Colonic mucosa (tissue), 4 donors: ENCODE data around the gene CAMTA1. TPM values are rescaled to one million over a fixed set of nuclear protein-coding genes. Genes with fewer than 3 reads are reported as not detected.

Source experiments
- DNase-seq: peaks from one replicate; pipeline ENCODE4 v3.0.0-alpha.2; 2020
- H3K27ac ChIP-seq: fragments of 200-600 bp; one replicate; pipeline ENCODE4 v1.8.0; 2021
- H3K27me3 ChIP-seq: fragments of 200-600 bp; one replicate; pipeline ENCODE4 v1.8.0; 2021
- H3K36me3 ChIP-seq: fragments of 200-600 bp; one replicate; pipeline ENCODE4 v1.8.0; 2021
- H3K4me1 ChIP-seq: fragments of 200-600 bp; one replicate; pipeline ENCODE4 v1.8.0; 2021; ENCODE audit warnings: mild to moderate bottlenecking
- H3K4me3 ChIP-seq: fragments of 200-600 bp; one replicate; pipeline ENCODE4 v1.8.0; 2021
- H3K9ac ChIP-seq, 2 donors: one replicate each; pipeline ENCODE4 v1.7.0; 2013; ENCODE audit warnings: control low read depth in 2 of 2, low read depth in 2 of 2, low read length in 2 of 2
- H3K9me3 ChIP-seq: fragments of 200-600 bp; one replicate; pipeline ENCODE4 v1.8.0; 2021
- CTCF ChIP-seq: fragments of 200-600 bp; IDR thresholded peaks from one replicate; pipeline ENCODE4 v1.8.0; 2022; ENCODE audit warnings: antibody characterized with exemption, mild to moderate bottlenecking
- intact Hi-C: fragments of 100-400 bp; cut with DNase I; formaldehyde crosslinking; loops from one replicate; pipeline ENCODE4 v1.14.1; 2022
- total RNA-seq, 2 donors: library from RNA; stranded (reverse); fragmentation: NEBNext Ultra II Directional in 1 of 2; extraction: Animal tissue kit (Norgen Biotek cat#: 25700) in 1 of 2; gene quantifications; one replicate each; pipeline ENCODE4 v1.2.1, GENCODE V29; 2021
- donor health status: healthy.
- donor health status: DM: no; HTN: no; CAD: no.
- donor health status: DM: no; HTN: no; CAD: no.

CAMTA1 gene
- total RNA-seq, 2 donors from 2014 or later: 76.8 to 92.8 TPM

- DNase-seq: no peak
Measured at GRCh38 chr1:7429290-7429689, 644.0 kb downstream of the CAMTA1 start.

GRCh38 chr1:7430047-7430608, 644.9 kb downstream of the CAMTA1 start:
- intact Hi-C loops: no loop called here

More at GRCh38 chr1:7429290-7429689, 644.0 kb downstream of the CAMTA1 start:
- Histone ChIP-seq H3K27me3 (no peaks in the 10 kb centered on the region), H3K4me1 (no peaks in the 10 kb centered on the region), H3K27ac (no peak overlapping the region), H3K9me3 (no peaks in the 10 kb centered on the region), H3K9ac (no peak overlapping the region), H3K36me3 (no peaks in the 10 kb centered on the region), H3K4me3 (no peak overlapping the region)
- no peak for TF ChIP-seq CTCF
- intact Hi-C loops: no loop called here

GRCh38 chr1:7430691-7431090, 645.4 kb downstream of the CAMTA1 start:
- H3K4me1 ChIP-seq: no peaks in the 10 kb centered on the region
- no peak overlapping the region for H3K9ac ChIP-seq
- no peak overlapping the region for H3K4me3 ChIP-seq
- no peak for DNase-seq
- H3K27me3 ChIP-seq: no peaks in the 10 kb centered on the region
- TF ChIP-seq CTCF: no peak
- H3K27ac ChIP-seq: no peak overlapping the region
- no peaks in the 10 kb centered on the region for H3K36me3 ChIP-seq
- intact Hi-C loops: no loop called here
- H3K9me3 ChIP-seq: no peaks in the 10 kb centered on the region

More at GRCh38 chr1:7430047-7430608, 644.9 kb downstream of the CAMTA1 start:
- TF ChIP-seq CTCF: no peak
- H3K4me1 ChIP-seq: no peaks in the 10 kb centered on the region
- H3K27ac ChIP-seq: no peak overlapping the region
- H3K9me3 ChIP-seq: no peaks in the 10 kb centered on the region
- H3K9ac ChIP-seq: no peak overlapping the region
- H3K27me3 ChIP-seq: no peaks in the 10 kb centered on the region
- H3K36me3 ChIP-seq: no peaks in the 10 kb centered on the region
- DNase-seq: no peak
- H3K4me3 ChIP-seq: no peak overlapping the region

- Histone ChIP-seq H3K9ac (no peak overlapping the region), H3K27ac (no peak overlapping the region), H3K4me3 (no peak overlapping the region), H3K4me1 (no peaks in the 10 kb centered on the region), H3K36me3 (no peaks in the 10 kb centered on the region), H3K9me3 (no peaks in the 10 kb centered on the region), H3K27me3 (no peaks in the 10 kb centered on the region)
- DNase-seq: no peak
- intact Hi-C loops: no loop called here
- TF ChIP-seq CTCF: no peak
Measured at GRCh38 chr1:7432102-7432899, 647.0 kb downstream of the CAMTA1 start.

- DNase-seq: no peak
- no peaks in the 10 kb centered on the region for H3K27me3 ChIP-seq
- TF ChIP-seq CTCF: no peak
- H3K27ac ChIP-seq: no peak overlapping the region
- H3K9me3 ChIP-seq: no peaks in the 10 kb centered on the region
- intact Hi-C loops: no loop called here
- no peaks in the 10 kb centered on the region for H3K36me3 ChIP-seq
- no peak overlapping the region for H3K9ac ChIP-seq
- H3K4me1 ChIP-seq: no peaks in the 10 kb centered on the region
- H3K4me3 ChIP-seq: no peak overlapping the region
Measured at GRCh38 chr1:7432900-7433380, 647.7 kb downstream of the CAMTA1 start.
